T-helper 17 cell (primary cell): ENCODE measurements around the gene SLC13A3. TPM values are rescaled to one million over a fixed set of nuclear protein-coding genes. Genes with fewer than 3 reads are reported as not detected.

Experiments used
- ATAC-seq: fragments of 150-1000 bp; cut with Tn5 transposase; 2 replicates; pipeline ENCODE4 v1.10.0; 2021; ENCODE audit warnings: mild to moderate bottlenecking, moderate library complexity
- DNase-seq, 3 donors: peaks; one replicate each; pipeline versions ENCODE4 v3.0.0 to v3.0.0-alpha.2; 2020 to 2021
- H3K9me3 ChIP-seq: one replicate; pipeline ENCODE4 v1.7.0; 2013; ENCODE audit warnings: low read length, mild to moderate bottlenecking; ENCODE audit not compliant: control insufficient read depth, poor library complexity, severe bottlenecking
- H3K27ac Mint-ChIP-seq: one replicate; pipeline ENCODE4 v1.8.0; 2022; ENCODE audit warnings: mild to moderate bottlenecking, moderate library complexity, mixed read lengths
- H3K27me3 Mint-ChIP-seq: one replicate; pipeline ENCODE4 v1.8.0; 2022; ENCODE audit warnings: mixed read lengths
- H3K36me3 Mint-ChIP-seq: one replicate; pipeline ENCODE4 v1.8.0; 2022; ENCODE audit warnings: low read depth, mixed read lengths
- H3K4me1 Mint-ChIP-seq: one replicate; pipeline ENCODE4 v1.8.0; 2022; ENCODE audit warnings: mild to moderate bottlenecking, mixed read lengths
- H3K4me3 Mint-ChIP-seq: one replicate; pipeline ENCODE4 v1.8.0; 2022; ENCODE audit warnings: mild to moderate bottlenecking, moderate library complexity, mixed read lengths
- total RNA-seq, 4 donors: library from RNA in 2 of 4; stranded (reverse) in 2 of 4; gene quantifications; one replicate each; pipeline ENCODE4 v1.2.3 and lab custom pipeline; 2022 to 2026

Gene SLC13A3
- total RNA-seq, 2 donors from 2014 or later: 0.10 TPM; not detected in 1

- Mint-ChIP-seq H3K4me1 (peaks cover 8% of the 10 kb centered on the region), H3K27ac (no peak overlapping the region), H3K27me3 (peaks cover 19% of the 10 kb centered on the region), H3K4me3 (no peak overlapping the region), H3K36me3 (no peaks in the 10 kb centered on the region)
- no peak for ATAC-seq
- DNase-seq: no peak
- H3K9me3 ChIP-seq: no peaks in the 10 kb centered on the region
Measured at GRCh38 chr20:46543033-46543432, 108.2 kb downstream of the SLC13A3 start.

GRCh38 chr20:46541229-46541935 lies 109.9 kb downstream of the SLC13A3 start:
- Mint-ChIP-seq H3K4me3 (no peak overlapping the region), H3K4me1 (peaks cover 8% of the 10 kb centered on the region), H3K27ac (no peak overlapping the region), H3K36me3 (peaks cover 2% of the 10 kb centered on the region), H3K27me3 (peaks cover 36% of the 10 kb centered on the region)
- ATAC-seq (no peak), DNase-seq (no peak)
- no peaks in the 10 kb centered on the region for H3K9me3 ChIP-seq

- DNase-seq (no peak), ATAC-seq (no peak)
- H3K27me3 Mint-ChIP-seq: peaks cover 42% of the 10 kb centered on the region
- no peaks in the 10 kb centered on the region for H3K9me3 ChIP-seq
- no peak overlapping the region for H3K4me3 Mint-ChIP-seq
- H3K4me1 Mint-ChIP-seq: no peaks in the 10 kb centered on the region
- peaks cover 2% of the 10 kb centered on the region for H3K36me3 Mint-ChIP-seq
- H3K27ac Mint-ChIP-seq: no peak overlapping the region
Measured at GRCh38 chr20:46539113-46539512, 112.1 kb downstream of the SLC13A3 start.

DNA sequence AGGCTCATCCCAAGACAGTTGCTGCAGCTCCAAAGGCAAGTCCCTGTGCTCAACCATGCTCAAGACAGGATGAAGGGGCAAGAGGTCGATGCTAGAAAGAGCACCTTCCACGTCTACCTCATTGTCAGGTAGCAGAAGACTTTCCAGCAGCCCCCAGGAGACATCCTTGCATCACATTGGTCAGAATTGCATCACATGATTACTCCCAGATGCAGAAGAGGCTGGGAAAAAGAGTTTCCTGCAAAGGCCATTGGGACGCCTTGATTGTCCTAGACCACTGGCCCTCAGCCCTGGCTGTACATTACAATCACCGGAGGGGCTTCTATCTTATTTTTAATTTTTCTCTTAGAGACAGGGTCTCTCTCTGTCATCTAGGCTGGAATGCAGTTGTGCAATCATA lies 120.6 kb downstream of the SLC13A3 start:
- no peaks in the 10 kb centered on the region for H3K9me3 ChIP-seq
- Mint-ChIP-seq H3K4me1 (no peaks in the 10 kb centered on the region), H3K27me3 (peaks cover 61% of the 10 kb centered on the region), H3K27ac (no peak overlapping the region), H3K36me3 (no peaks in the 10 kb centered on the region), H3K4me3 (no peak overlapping the region)
- DNase-seq (no peak), ATAC-seq (no peak)

DNA sequence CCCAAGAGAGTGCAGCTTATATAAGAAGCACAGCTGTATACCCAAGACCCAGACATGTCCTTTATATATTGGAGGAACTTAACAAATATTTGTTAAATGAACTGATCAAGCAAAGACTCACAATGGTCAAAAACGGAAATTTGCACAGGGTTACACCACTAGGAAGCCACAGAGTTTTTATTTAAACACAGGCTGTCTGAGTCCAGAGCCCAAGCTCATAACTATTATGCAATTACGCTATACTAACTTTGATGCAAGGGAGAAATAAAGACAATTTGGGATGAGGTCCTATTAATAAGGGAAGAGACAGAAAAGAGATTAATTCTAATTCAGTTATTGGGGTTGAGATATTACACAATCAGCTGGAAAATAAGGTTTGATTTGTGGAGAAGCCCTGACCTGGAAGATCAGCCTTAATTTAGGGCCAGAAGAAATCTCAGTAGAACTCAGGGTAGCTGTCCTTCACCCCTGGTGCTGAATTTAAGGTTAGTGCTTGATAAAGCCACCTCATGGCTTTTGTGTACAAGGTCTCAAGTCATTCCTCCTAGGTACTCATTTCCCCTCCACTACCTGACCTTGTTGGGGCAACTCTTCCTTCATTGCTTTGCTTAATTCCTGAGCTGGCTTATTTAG lies 127.4 kb downstream of the SLC13A3 start:
- H3K27me3 Mint-ChIP-seq: peaks cover 46% of the 10 kb centered on the region
- no peaks in the 10 kb centered on the region for H3K9me3 ChIP-seq
- peak overlapping the region; percentile 2 for H3K27ac Mint-ChIP-seq
- H3K4me3 Mint-ChIP-seq: no peak overlapping the region
- DNase-seq (no peak), ATAC-seq (no peak)
- no peaks in the 10 kb centered on the region for H3K4me1 Mint-ChIP-seq
- no peaks in the 10 kb centered on the region for H3K36me3 Mint-ChIP-seq

- no peak for DNase-seq
- Mint-ChIP-seq H3K4me3 (no peak overlapping the region), H3K27me3 (peaks cover 42% of the 10 kb centered on the region), H3K4me1 (no peaks in the 10 kb centered on the region), H3K27ac (no peak overlapping the region), H3K36me3 (no peaks in the 10 kb centered on the region)
- no peak for ATAC-seq
- no peaks in the 10 kb centered on the region for H3K9me3 ChIP-seq
Measured at GRCh38 chr20:46523108-46523507, 128.2 kb downstream of the SLC13A3 start.

DNA sequence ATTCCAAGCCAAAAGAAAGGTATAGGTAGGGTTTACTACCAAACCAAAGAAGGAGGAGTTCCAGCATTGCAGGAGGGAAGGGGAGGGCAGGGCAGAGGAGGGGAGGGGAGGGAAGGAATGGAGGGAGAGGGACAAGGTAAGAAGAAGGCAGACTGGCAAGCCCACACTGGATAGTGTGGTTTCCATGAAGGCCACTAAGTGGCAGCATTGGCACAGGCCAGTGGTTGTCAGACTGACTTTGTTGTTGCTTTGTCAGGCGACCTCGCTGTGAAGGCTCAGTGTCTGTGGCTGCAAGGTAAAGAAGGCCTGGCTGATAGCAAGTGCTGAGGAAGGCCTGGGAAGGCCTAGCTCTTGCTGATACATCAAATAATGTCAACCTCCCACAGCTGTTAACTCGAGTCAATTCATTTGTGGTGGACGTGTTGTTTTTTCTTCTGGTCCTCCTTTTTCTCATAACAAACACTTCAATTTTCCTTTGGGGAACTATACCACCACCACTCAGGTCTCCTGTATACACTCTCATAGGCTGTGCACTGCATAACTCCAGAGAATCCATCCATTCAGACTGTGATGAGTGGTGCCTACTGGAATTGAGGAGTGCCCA lies 130.2 kb downstream of the SLC13A3 start:
- Mint-ChIP-seq H3K27ac (no peak overlapping the region), H3K4me3 (no peak overlapping the region), H3K27me3 (peaks cover 32% of the 10 kb centered on the region), H3K4me1 (no peaks in the 10 kb centered on the region), H3K36me3 (no peaks in the 10 kb centered on the region)
- ATAC-seq (peak; percentile 76), DNase-seq (peak in 1 of 3 donors; percentile 21)
- H3K9me3 ChIP-seq: no peaks in the 10 kb centered on the region

GRCh38 chr20:46520540-46520939 lies 130.7 kb downstream of the SLC13A3 start:
- no peak overlapping the region for H3K4me3 Mint-ChIP-seq
- no peak overlapping the region for H3K27ac Mint-ChIP-seq

GRCh38 chr20:46519471-46520068 lies 131.7 kb downstream of the SLC13A3 start:
- Mint-ChIP-seq H3K27ac (no peak overlapping the region), H3K4me1 (no peaks in the 10 kb centered on the region), H3K27me3 (peaks cover 31% of the 10 kb centered on the region), H3K36me3 (no peaks in the 10 kb centered on the region), H3K4me3 (no peak overlapping the region)
- DNase-seq (no peak), ATAC-seq (no peak)
- H3K9me3 ChIP-seq: no peaks in the 10 kb centered on the region

More at GRCh38 chr20:46520540-46520939, 130.7 kb downstream of the SLC13A3 start:
- no peak for ATAC-seq
- Mint-ChIP-seq H3K4me1 (no peaks in the 10 kb centered on the region), H3K36me3 (no peaks in the 10 kb centered on the region), H3K27me3 (peaks cover 27% of the 10 kb centered on the region)
- no peak for DNase-seq
- H3K9me3 ChIP-seq: no peaks in the 10 kb centered on the region

- Mint-ChIP-seq H3K27ac (no peak within 1 kb of the TSS), H3K4me1 (peaks cover 2% of the 10 kb centered on the region), H3K36me3 (peaks cover 2% of the 10 kb centered on the region), H3K4me3 (peak within 1 kb of the TSS; percentile 75), H3K27me3 (peaks cover 45% of the 10 kb centered on the region)
- DNase-seq: no peak
- ATAC-seq: peak; percentile 37
- H3K9me3 ChIP-seq: peaks cover 3% of the 10 kb centered on the region
Measured at GRCh38 chr20:46512943-46513844, 138.1 kb downstream of the SLC13A3 start, which contains the start of gene ZNF334. Gene ZNF334 (minus strand): TSS chr20:46513559. CDS start chr20:46512102, 1,457 bp downstream.

DNA sequence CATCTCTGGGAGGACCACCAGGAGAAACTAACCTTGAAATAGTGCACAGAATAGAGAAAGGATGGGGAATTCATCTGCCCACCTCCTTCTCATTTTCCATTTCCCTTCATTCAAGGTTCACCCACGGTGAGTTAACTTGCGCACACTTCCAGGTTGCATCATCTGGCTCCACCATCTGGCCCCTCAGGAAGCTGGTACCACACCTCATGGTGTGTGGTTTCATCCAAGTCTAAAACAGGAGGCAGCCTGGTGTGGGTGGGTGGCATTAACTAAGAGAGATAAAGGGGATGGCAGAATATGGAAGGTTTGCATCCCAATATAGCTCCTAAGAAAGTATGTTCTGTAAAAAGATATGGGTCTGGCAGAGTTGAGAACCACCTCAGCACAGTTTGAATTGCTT lies 141.7 kb downstream of the SLC13A3 start:
- Mint-ChIP-seq H3K4me3 (no peak overlapping the region), H3K4me1 (peaks cover 2% of the 10 kb centered on the region), H3K27ac (no peak overlapping the region), H3K27me3 (peaks cover 62% of the 10 kb centered on the region), H3K36me3 (peaks cover 8% of the 10 kb centered on the region)
- no peak for DNase-seq
- no peak for ATAC-seq
- H3K9me3 ChIP-seq: peaks cover 3% of the 10 kb centered on the region
